Measurements from ENCODE around the gene SHISA9.

The SHISA9 gene

GRCh38 chr16:13104772-13105171 lies 203.4 kb downstream of the SHISA9 start:
- no peaks in the 10 kb centered on the region for H3K9me3 ChIP-seq (ENCODE audit: insufficient read depth, low read length)
- H3K4me1 ChIP-seq (ENCODE audit: low read length) = no peaks in the 10 kb centered on the region
- no peak overlapping the region for H3K4me3 ChIP-seq (ENCODE audit: low read length)
- no peaks in the 10 kb centered on the region for H4K20me1 ChIP-seq (ENCODE audit: insufficient read depth, low read length)
- no peaks in the 10 kb centered on the region for H3K27me3 ChIP-seq (ENCODE audit: low read depth, low read length)
- no peak overlapping the region for H3K27ac ChIP-seq (ENCODE audit: low read length)
- no peaks in the 10 kb centered on the region for H3K36me3 ChIP-seq (replicated peaks; ENCODE audit: low read depth, low read length)
- no peak overlapping the region for H3K4me2 ChIP-seq (ENCODE audit: low read length)
- H3K9ac ChIP-seq (ENCODE audit: low read length) = no peak overlapping the region
- TF ChIP-seq EZH2phosphoT487 (IDR thresholded peaks at IDR 0.05; ENCODE audit: low read depth) (no peak), CTCF (IDR thresholded peaks at IDR 0.05; ENCODE audit: low read depth, low read length) (no peak)
- no peak overlapping the region for H2AFZ ChIP-seq (ENCODE audit: low read depth, low read length)
- H3K79me2 ChIP-seq (ENCODE audit: low read length) = no peaks in the 10 kb centered on the region

- no peaks in the 10 kb centered on the region for H3K4me1 ChIP-seq (ENCODE audit: low read length)
- no peaks in the 10 kb centered on the region for H3K9me3 ChIP-seq (ENCODE audit: insufficient read depth, low read length)
- H3K36me3 ChIP-seq (replicated peaks; ENCODE audit: low read depth, low read length) = no peaks in the 10 kb centered on the region
- TF ChIP-seq CTCF (IDR thresholded peaks at IDR 0.05; ENCODE audit: low read depth, low read length) = no peak
- TF ChIP-seq EZH2phosphoT487 (IDR thresholded peaks at IDR 0.05; ENCODE audit: low read depth) = no peak
- H2AFZ ChIP-seq (ENCODE audit: low read depth, low read length) = no peak overlapping the region
- H4K20me1 ChIP-seq (ENCODE audit: insufficient read depth, low read length) = no peaks in the 10 kb centered on the region
- no peak overlapping the region for H3K27ac ChIP-seq (ENCODE audit: low read length)
- H3K27me3 ChIP-seq (ENCODE audit: low read depth, low read length) = no peaks in the 10 kb centered on the region
- H3K79me2 ChIP-seq (ENCODE audit: low read length) = no peaks in the 10 kb centered on the region
- no peak overlapping the region for H3K4me3 ChIP-seq (ENCODE audit: low read length)
- no peak overlapping the region for H3K9ac ChIP-seq (ENCODE audit: low read length)
- H3K4me2 ChIP-seq (ENCODE audit: low read length) = no peak overlapping the region
These were observed 204.0 kb downstream of the SHISA9 start for GRCh38 chr16:13105427-13105826.

- no peak overlapping the region for H2AFZ ChIP-seq (ENCODE audit: low read depth, low read length)
These were observed 205.1 kb downstream of the SHISA9 start for GRCh38 chr16:13106464-13106863.

GRCh38 chr16:13108126-13108525 lies 206.7 kb downstream of the SHISA9 start:
- no peak for TF ChIP-seq CTCF (IDR thresholded peaks at IDR 0.05; ENCODE audit: low read depth, low read length)
- no peak for TF ChIP-seq EZH2phosphoT487 (IDR thresholded peaks at IDR 0.05; ENCODE audit: low read depth)
- no peaks in the 10 kb centered on the region for H3K79me2 ChIP-seq (ENCODE audit: low read length)
- H2AFZ ChIP-seq (ENCODE audit: low read depth, low read length) = no peak overlapping the region
- H3K4me1 ChIP-seq (ENCODE audit: low read length) = no peaks in the 10 kb centered on the region
- H3K27me3 ChIP-seq (ENCODE audit: low read depth, low read length) = no peaks in the 10 kb centered on the region
- H3K36me3 ChIP-seq (replicated peaks; ENCODE audit: low read depth, low read length) = no peaks in the 10 kb centered on the region
- no peak overlapping the region for H3K27ac ChIP-seq (ENCODE audit: low read length)
- no peaks in the 10 kb centered on the region for H4K20me1 ChIP-seq (ENCODE audit: insufficient read depth, low read length)
- no peak overlapping the region for H3K4me3 ChIP-seq (ENCODE audit: low read length)
- no peak overlapping the region for H3K4me2 ChIP-seq (ENCODE audit: low read length)
- H3K9me3 ChIP-seq (ENCODE audit: insufficient read depth, low read length) = no peaks in the 10 kb centered on the region
- H3K9ac ChIP-seq (ENCODE audit: low read length) = no peak overlapping the region

More at GRCh38 chr16:13106464-13106863, 205.1 kb downstream of the SHISA9 start:
- H3K27me3 ChIP-seq (ENCODE audit: low read depth, low read length) = no peaks in the 10 kb centered on the region
- TF ChIP-seq CTCF (IDR thresholded peaks at IDR 0.05; ENCODE audit: low read depth, low read length) = no peak
- no peaks in the 10 kb centered on the region for H3K36me3 ChIP-seq (replicated peaks; ENCODE audit: low read depth, low read length)
- no peaks in the 10 kb centered on the region for H3K4me1 ChIP-seq (ENCODE audit: low read length)
- H4K20me1 ChIP-seq (ENCODE audit: insufficient read depth, low read length) = no peaks in the 10 kb centered on the region
- H3K79me2 ChIP-seq (ENCODE audit: low read length) = no peaks in the 10 kb centered on the region
- H3K4me3 ChIP-seq (ENCODE audit: low read length) = no peak overlapping the region
- H3K27ac ChIP-seq (ENCODE audit: low read length) = no peak overlapping the region
- no peak overlapping the region for H3K4me2 ChIP-seq (ENCODE audit: low read length)
- no peak overlapping the region for H3K9ac ChIP-seq (ENCODE audit: low read length)
- no peaks in the 10 kb centered on the region for H3K9me3 ChIP-seq (ENCODE audit: insufficient read depth, low read length)
